BE2C (cell line): Measurements from ENCODE around the gene TMC5. TPM values are rescaled to one million over a fixed set of nuclear protein-coding genes. Genes with fewer than 3 reads are reported as not detected.
"Not testable (repeated sequence)": the region's sequence is repeated elsewhere in the genome, so short reads cannot be mapped to it uniquely, and the experiment has no call there.

Experiments
- DNase-seq: peaks from one replicate; pipeline ENCODE4 v3.0.0-alpha.2; 2020
- H3K27me3 ChIP-seq: fragments of 250-450 bp; sonication (Bioruptor Pico); 2 replicates; pipeline ENCODE4 v1.5.1; 2020; ENCODE audit warnings: mild to moderate bottlenecking
- H3K36me3 ChIP-seq: fragments of 250-450 bp; sonication (Bioruptor Pico); 2 replicates; pipeline ENCODE4 v1.5.1; 2020; ENCODE audit warnings: mild to moderate bottlenecking
- H3K4me1 ChIP-seq: fragments of 250-450 bp; sonication (Bioruptor Pico); 2 replicates; pipeline ENCODE4 v1.5.1; 2020
- H3K4me3 ChIP-seq: 2 replicates; pipeline ENCODE4 v1.5.1; 2011; ENCODE audit warnings: low read depth, low read length
- H3K9me3 ChIP-seq: fragments of 250-450 bp; sonication (Bioruptor Pico); 2 replicates; pipeline ENCODE4 v1.5.1; 2020
- polyA plus RNA-seq: library from polyadenylated mRNA; unstranded; fragments of >200 nt; gene quantifications from one replicate; pipeline ENCODE4 v1.2.1, GENCODE V29; 2012; ENCODE audit warnings: low read depth, missing spikeins; ENCODE audit not compliant: insufficient read length, insufficient read depth
- TF ChIP-seq, protein P1 (sequence below): IDR thresholded peaks from 2 replicates; pipeline ENCODE4 v1.5.1; 2012; ENCODE audit warnings: mild to moderate bottlenecking, low read depth, low read length

TMC5 gene, protein sequence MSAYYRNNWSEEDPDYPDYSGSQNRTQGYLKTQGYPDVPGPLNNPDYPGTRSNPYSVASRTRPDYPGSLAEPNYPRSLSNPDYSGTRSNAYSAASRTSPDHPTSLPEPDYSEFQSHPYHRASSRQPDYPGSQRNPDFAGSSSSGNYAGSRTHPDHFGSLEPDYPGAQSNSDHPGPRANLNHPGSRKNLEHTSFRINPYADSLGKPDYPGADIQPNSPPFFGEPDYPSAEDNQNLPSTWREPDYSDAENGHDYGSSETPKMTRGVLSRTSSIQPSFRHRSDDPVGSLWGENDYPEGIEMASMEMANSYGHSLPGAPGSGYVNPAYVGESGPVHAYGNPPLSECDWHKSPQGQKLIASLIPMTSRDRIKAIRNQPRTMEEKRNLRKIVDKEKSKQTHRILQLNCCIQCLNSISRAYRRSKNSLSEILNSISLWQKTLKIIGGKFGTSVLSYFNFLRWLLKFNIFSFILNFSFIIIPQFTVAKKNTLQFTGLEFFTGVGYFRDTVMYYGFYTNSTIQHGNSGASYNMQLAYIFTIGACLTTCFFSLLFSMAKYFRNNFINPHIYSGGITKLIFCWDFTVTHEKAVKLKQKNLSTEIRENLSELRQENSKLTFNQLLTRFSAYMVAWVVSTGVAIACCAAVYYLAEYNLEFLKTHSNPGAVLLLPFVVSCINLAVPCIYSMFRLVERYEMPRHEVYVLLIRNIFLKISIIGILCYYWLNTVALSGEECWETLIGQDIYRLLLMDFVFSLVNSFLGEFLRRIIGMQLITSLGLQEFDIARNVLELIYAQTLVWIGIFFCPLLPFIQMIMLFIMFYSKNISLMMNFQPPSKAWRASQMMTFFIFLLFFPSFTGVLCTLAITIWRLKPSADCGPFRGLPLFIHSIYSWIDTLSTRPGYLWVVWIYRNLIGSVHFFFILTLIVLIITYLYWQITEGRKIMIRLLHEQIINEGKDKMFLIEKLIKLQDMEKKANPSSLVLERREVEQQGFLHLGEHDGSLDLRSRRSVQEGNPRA
- polyA plus RNA-seq, result not detected

GRCh38 chr16:19417640-19418039 is at the start of gene TMC5:
TMC5 (plus strand) TSS chr16:19417883; CDS start chr16:19440039, 22,156 bp downstream.
- DNase-seq, result no peak
- no peak within 1 kb of the TSS for H3K4me3 ChIP-seq

DNA sequence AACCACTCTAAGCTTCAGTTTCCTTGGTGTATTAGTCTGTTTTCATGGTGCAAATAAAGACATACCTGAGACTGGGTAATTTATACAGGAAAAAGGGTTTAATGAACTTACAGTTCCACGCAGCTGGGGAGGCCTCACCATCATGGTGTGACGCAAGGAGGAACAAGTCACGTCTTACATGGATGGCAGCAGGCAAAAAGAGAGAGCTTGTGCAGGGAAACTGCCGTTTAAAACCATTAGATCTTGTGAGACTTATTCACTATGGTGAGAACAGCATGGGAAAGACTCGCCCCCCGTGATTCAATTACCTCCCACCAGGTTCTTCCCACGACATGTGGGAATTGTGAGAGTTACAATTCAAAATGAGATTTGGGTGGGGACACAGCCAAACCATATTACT is 45.1 kb upstream of the TMC5 start:
- H3K9me3 ChIP-seq, DNase-seq, H3K36me3 ChIP-seq, H3K4me3 ChIP-seq, H3K4me1 ChIP-seq, H3K27me3 ChIP-seq: not testable (repeated sequence)

More at GRCh38 chr16:19417640-19418039, at the start of gene TMC5:
- Histone ChIP-seq H3K36me3 (no peaks in the 10 kb centered on the region), H3K9me3 (no peaks in the 10 kb centered on the region), H3K27me3 (no peaks in the 10 kb centered on the region), H3K4me1 (no peaks in the 10 kb centered on the region)
- TF ChIP-seq, protein P1, sequence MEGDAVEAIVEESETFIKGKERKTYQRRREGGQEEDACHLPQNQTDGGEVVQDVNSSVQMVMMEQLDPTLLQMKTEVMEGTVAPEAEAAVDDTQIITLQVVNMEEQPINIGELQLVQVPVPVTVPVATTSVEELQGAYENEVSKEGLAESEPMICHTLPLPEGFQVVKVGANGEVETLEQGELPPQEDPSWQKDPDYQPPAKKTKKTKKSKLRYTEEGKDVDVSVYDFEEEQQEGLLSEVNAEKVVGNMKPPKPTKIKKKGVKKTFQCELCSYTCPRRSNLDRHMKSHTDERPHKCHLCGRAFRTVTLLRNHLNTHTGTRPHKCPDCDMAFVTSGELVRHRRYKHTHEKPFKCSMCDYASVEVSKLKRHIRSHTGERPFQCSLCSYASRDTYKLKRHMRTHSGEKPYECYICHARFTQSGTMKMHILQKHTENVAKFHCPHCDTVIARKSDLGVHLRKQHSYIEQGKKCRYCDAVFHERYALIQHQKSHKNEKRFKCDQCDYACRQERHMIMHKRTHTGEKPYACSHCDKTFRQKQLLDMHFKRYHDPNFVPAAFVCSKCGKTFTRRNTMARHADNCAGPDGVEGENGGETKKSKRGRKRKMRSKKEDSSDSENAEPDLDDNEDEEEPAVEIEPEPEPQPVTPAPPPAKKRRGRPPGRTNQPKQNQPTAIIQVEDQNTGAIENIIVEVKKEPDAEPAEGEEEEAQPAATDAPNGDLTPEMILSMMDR, result no peak

DNA sequence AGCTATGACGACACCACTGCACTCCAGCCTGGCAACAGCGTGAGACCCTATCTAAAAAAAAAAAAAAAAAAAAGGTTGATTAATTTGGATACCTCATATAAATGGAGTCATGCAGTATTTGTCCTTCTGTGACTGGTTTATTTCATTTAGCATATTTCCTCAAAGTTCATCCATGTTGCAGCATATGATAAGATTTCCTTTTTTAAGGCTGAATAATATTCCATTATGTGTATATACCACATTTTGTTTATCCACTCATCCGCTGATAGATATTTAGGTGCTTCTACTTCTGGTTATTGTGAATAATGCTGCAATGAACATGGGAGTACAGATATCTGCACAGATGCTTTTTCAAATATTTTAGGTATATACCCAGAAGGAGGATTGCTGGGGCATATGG is 43.3 kb upstream of the TMC5 start:
- Histone ChIP-seq H3K27me3 (no peaks in the 10 kb centered on the region), H3K4me1 (no peaks in the 10 kb centered on the region)

DNA sequence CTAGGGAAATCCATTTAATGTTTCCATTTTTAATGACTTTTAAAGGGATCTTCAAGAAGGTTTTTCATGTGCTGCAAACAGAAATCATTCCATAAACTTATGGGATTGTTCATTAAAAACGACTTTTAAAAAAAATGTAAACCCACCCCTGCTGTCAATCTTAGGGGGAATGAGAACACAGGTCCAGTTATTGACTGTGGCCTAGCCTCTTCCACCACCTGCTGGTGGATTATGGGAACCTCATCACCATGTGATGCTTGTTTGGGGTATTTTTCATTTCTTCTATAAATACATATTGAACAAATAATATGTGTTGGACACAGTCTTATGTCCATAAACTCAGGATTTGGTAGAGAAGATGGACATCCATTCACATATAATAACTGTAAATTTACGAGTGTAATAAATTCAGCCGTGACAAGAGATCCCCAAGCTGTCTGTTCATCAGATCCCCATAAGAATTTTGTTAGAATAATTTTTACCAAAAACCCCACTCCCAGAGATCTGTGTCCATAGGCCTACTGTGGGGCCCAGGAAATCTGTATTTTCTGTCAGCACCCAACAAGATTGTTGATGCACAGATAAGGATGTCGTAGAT is 42.0 kb upstream of the TMC5 start:
- no peak overlapping the region for H3K4me3 ChIP-seq
- peak; percentile 52 for DNase-seq
- no peaks in the 10 kb centered on the region for H3K36me3 ChIP-seq
- no peaks in the 10 kb centered on the region for H3K27me3 ChIP-seq
- TF ChIP-seq, protein P1, result peak; percentile 84
- H3K9me3 ChIP-seq, result no peaks in the 10 kb centered on the region
- H3K4me1 ChIP-seq, result no peaks in the 10 kb centered on the region

More for the DNA sequence above, 43.3 kb upstream of the TMC5 start:
- TF ChIP-seq, protein P1, result no peak
- Histone ChIP-seq H3K4me3 (no peak overlapping the region), H3K36me3 (no peaks in the 10 kb centered on the region), H3K9me3 (no peaks in the 10 kb centered on the region)
- no peak for DNase-seq

GRCh38 chr16:19377864-19378263 is 39.8 kb upstream of the TMC5 start:
- no peaks in the 10 kb centered on the region for H3K4me1 ChIP-seq
- TF ChIP-seq, protein P1, result no peak
- H3K9me3 ChIP-seq, result no peaks in the 10 kb centered on the region
- H3K27me3 ChIP-seq, result no peaks in the 10 kb centered on the region; the same call in 1 of the 2 replicates
- H3K36me3 ChIP-seq, result no peaks in the 10 kb centered on the region
- no peak for DNase-seq
- no peak overlapping the region for H3K4me3 ChIP-seq

DNA sequence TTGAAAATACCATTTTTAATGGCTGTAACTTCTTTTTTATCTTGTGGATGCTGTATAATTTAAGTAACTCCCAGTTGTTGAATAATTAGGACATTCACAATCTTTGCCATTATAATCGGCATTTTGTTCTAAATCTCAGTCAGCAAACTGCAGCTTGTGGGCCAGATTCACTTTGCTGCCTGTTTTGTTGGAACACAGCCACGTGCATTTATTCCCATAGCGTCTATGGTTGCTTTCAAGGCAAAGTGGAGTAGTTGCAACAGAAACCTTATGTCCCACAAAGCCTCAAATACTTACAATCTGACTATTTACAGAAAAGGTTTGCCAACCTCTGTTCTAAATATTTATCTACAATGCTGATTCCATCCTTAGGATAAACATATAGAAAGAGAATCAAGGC is 39.2 kb upstream of the TMC5 start:
- no peak for DNase-seq
- no peaks in the 10 kb centered on the region for H3K9me3 ChIP-seq
- TF ChIP-seq, protein P1, result no peak
- no peaks in the 10 kb centered on the region; the same call in 1 of the 2 replicates for H3K27me3 ChIP-seq
- H3K36me3 ChIP-seq, result no peaks in the 10 kb centered on the region
- no peaks in the 10 kb centered on the region for H3K4me1 ChIP-seq
- no peak overlapping the region for H3K4me3 ChIP-seq
